Upper lobe of right lung (tissue), 1 donor: ENCODE results near the gene SYNJ2. TPM values are rescaled to one million over a fixed set of nuclear protein-coding genes. Genes with fewer than 3 reads are reported as not detected.

Experiments
- ATAC-seq: fragments of 200-7000 bp; cut with Tn5 transposase; one replicate; pipeline ENCODE4 v1.9.1; 2020; ENCODE audit warnings: mild to moderate bottlenecking, moderate library complexity
- DNase-seq: peaks from one replicate; pipeline ENCODE4 v3.0.0-alpha.2; 2020
- H3K27ac ChIP-seq: fragments of 200-600 bp; one replicate; pipeline ENCODE4 v1.8.0; 2022
- H3K27me3 ChIP-seq: fragments of 200-600 bp; one replicate; pipeline ENCODE4 v1.8.0; 2022; ENCODE audit warnings: mild to moderate bottlenecking
- H3K36me3 ChIP-seq: fragments of 200-600 bp; one replicate; pipeline ENCODE4 v1.8.0; 2022
- H3K4me1 ChIP-seq: fragments of 200-600 bp; one replicate; pipeline ENCODE4 v1.8.0; 2022
- H3K4me3 ChIP-seq: fragments of 200-600 bp; one replicate; pipeline ENCODE4 v1.8.0; 2022; ENCODE audit warnings: mild to moderate bottlenecking
- H3K9me3 ChIP-seq: fragments of 200-600 bp; one replicate; pipeline ENCODE4 v1.8.0; 2022
- intact Hi-C: fragments of 100-400 bp; cut with DNase I; formaldehyde crosslinking; loops from one replicate; pipeline ENCODE4 v1.11.0; 2022
- total RNA-seq: library from RNA; stranded (reverse); fragmentation: NEBNext Ultra II Directional; extraction: Animal tissue kit (Norgen Biotek cat#: 25700); gene quantifications from one replicate; pipeline ENCODE4 v1.2.1, GENCODE V29; 2021
- TF ChIP-seq, protein P1 (sequence below): fragments of 200-600 bp; IDR thresholded peaks from one replicate; pipeline ENCODE4 v1.8.0; 2022; ENCODE audit warnings: antibody characterized with exemption
- donor health status: DM: no; HTN: yes; CAD: no; lungs with severe emphysema.

SYNJ2 gene
- total RNA-seq, 1 donor from 2014 or later, result 7.2 TPM

DNA sequence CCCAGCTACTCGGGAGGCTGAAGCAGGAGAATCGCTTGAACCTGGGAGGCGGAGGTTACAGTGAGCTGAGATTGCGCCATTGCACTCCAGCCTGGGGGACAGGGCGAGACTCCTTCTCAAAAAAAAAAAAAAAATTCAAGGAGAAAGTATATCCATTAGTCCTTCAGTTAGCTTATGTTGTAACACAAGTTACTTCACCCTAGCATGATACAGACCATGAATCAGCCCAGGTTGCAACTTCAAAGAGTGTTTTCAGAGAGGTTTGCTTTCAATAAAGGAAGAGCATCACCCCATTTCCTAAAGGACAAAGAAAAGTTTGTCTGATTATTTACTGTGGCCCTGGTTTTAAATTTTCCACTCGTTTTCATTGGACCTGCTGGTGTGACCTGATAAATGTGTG, 113.4 kb downstream of the SYNJ2 start:
- intact Hi-C loops, result no loop called here
- Histone ChIP-seq H3K4me3 (no peak overlapping the region), H3K27ac (no peak overlapping the region), H3K27me3 (no peaks in the 10 kb centered on the region), H3K36me3 (peaks cover 10% of the 10 kb centered on the region), H3K4me1 (no peaks in the 10 kb centered on the region), H3K9me3 (no peaks in the 10 kb centered on the region)
- TF ChIP-seq, protein P1, sequence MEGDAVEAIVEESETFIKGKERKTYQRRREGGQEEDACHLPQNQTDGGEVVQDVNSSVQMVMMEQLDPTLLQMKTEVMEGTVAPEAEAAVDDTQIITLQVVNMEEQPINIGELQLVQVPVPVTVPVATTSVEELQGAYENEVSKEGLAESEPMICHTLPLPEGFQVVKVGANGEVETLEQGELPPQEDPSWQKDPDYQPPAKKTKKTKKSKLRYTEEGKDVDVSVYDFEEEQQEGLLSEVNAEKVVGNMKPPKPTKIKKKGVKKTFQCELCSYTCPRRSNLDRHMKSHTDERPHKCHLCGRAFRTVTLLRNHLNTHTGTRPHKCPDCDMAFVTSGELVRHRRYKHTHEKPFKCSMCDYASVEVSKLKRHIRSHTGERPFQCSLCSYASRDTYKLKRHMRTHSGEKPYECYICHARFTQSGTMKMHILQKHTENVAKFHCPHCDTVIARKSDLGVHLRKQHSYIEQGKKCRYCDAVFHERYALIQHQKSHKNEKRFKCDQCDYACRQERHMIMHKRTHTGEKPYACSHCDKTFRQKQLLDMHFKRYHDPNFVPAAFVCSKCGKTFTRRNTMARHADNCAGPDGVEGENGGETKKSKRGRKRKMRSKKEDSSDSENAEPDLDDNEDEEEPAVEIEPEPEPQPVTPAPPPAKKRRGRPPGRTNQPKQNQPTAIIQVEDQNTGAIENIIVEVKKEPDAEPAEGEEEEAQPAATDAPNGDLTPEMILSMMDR, result no peak
- DNase-seq (no peak), ATAC-seq (no peak)

DNA sequence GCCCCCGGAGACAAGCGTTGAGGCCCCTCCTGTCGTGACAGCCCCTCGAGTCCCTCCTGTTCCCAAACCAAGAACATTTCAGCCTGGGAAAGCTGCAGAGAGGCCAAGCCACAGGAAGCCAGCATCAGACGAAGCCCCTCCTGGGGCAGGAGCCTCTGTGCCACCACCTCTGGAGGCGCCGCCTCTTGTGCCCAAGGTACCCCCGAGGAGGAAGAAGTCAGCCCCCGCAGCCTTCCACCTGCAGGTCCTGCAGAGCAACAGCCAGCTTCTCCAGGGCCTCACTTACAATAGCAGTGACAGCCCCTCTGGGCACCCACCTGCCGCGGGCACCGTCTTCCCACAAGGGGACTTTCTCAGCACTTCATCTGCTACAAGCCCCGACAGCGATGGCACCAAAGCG, 114.0 kb downstream of the SYNJ2 start:
- peaks cover 10% of the 10 kb centered on the region for H3K36me3 ChIP-seq
- ATAC-seq (no peak), DNase-seq (no peak)
- no peaks in the 10 kb centered on the region for H3K9me3 ChIP-seq
- no peak overlapping the region for H3K4me3 ChIP-seq
- H3K27me3 ChIP-seq, result no peaks in the 10 kb centered on the region
- TF ChIP-seq, protein P1, result no peak
- no peaks in the 10 kb centered on the region for H3K4me1 ChIP-seq
- H3K27ac ChIP-seq, result no peak overlapping the region
- intact Hi-C loops, result no loop called here

DNA sequence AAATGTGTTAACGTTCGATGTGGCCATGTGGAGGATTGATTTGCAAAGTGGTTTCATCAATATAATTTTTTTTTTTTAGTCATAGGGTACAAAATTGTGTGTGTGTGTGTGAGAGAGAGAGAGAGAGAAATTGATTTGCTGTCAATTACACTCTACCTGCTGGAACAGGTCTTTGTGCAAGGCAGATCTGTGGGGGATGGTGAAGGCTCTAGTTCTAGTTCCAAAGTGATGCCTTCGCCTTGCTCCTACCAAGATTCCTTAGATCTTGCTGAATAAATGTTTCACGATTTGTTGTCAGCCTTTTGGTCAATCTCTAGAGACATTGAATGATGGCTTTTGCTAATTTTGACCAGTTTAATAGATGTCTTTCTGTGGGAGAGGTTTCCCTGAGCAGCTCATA, 121.6 kb downstream of the SYNJ2 start:
- no peak for ATAC-seq
- intact Hi-C loops, result no loop called here

DNA sequence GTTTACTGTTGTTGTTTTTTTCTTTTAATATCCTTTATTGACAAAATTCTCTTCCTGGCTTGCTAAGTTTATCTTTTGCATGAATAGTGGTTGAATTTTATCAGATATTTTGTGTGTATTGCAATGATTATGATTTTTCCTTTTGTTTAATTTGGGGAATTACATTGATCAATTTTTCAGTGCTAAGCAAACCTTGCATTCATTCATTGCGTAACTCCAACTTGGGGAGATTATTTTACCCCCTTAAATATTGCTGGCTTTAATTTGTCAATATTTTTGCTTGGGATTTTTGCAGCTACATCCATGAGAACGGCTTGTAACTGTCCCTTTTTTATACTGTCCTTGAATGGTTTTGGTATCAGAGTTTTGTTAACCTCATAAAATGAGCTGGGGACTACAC, 123.0 kb downstream of the SYNJ2 start:
- Histone ChIP-seq H3K4me3 (no peak overlapping the region), H3K36me3 (peaks cover 5% of the 10 kb centered on the region), H3K9me3 (no peaks in the 10 kb centered on the region), H3K27ac (no peak overlapping the region), H3K4me1 (no peaks in the 10 kb centered on the region), H3K27me3 (no peaks in the 10 kb centered on the region)
- intact Hi-C loops, result no loop called here
- ATAC-seq (no peak), DNase-seq (no peak)
- TF ChIP-seq, protein P1, result no peak

More for the DNA sequence above, 121.6 kb downstream of the SYNJ2 start:
- H3K27ac ChIP-seq, result no peak overlapping the region
- H3K4me3 ChIP-seq, result no peak overlapping the region
- no peaks in the 10 kb centered on the region for H3K4me1 ChIP-seq
- no peaks in the 10 kb centered on the region for H3K9me3 ChIP-seq
- H3K36me3 ChIP-seq, result no peaks in the 10 kb centered on the region
- TF ChIP-seq, protein P1, result no peak
- no peak for DNase-seq
- H3K27me3 ChIP-seq, result no peaks in the 10 kb centered on the region

DNA sequence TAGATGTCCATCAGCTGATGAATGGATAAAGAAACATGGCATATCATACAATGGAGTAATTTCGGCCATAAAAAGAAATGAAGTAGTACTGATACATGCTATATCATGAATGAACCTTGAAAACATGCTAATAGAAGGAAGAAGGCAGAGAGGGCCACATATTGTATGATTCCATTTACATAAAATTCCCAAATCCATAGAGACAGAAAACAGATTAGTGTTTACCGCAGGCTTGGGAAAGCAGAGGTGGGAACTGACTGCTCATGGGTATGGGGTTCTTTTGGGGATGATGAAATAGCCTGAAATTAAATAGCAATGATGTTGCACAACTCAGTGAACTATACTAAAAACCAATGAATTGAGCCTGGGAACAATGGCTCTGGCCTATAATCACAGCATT, 128.1 kb downstream of the SYNJ2 start:
- H3K4me1 ChIP-seq, result no peaks in the 10 kb centered on the region
- H3K36me3 ChIP-seq, result peaks cover 27% of the 10 kb centered on the region
- ATAC-seq, result no peak
- no peak overlapping the region for H3K4me3 ChIP-seq
- no peaks in the 10 kb centered on the region for H3K27me3 ChIP-seq
- DNase-seq, result no peak
- H3K27ac ChIP-seq, result no peak overlapping the region
- TF ChIP-seq, protein P1, result no peak
- no peaks in the 10 kb centered on the region for H3K9me3 ChIP-seq
- intact Hi-C loops, result no loop called here

GRCh38 chr6:158110986-158111385, 129.3 kb downstream of the SYNJ2 start:
- intact Hi-C loops, result no loop called here
- H3K36me3 ChIP-seq, result peaks cover 27% of the 10 kb centered on the region
- TF ChIP-seq, protein P1, result no peak
- H3K4me3 ChIP-seq, result no peak overlapping the region
- ATAC-seq (no peak), DNase-seq (no peak)
- H3K9me3 ChIP-seq, result no peaks in the 10 kb centered on the region
- H3K4me1 ChIP-seq, result no peaks in the 10 kb centered on the region
- no peaks in the 10 kb centered on the region for H3K27me3 ChIP-seq
- H3K27ac ChIP-seq, result no peak overlapping the region
